ENCODE data around the gene ATR. TPM values are rescaled to one million over a fixed set of nuclear protein-coding genes. Genes with fewer than 3 reads are reported as not detected.
"Not testable (repeated sequence)": the region's sequence is repeated elsewhere in the genome, so short reads cannot be mapped to it uniquely, and the experiment has no call there.

Gene ATR
- total RNA-seq, 1 experiment from 2014 or later = 28.3 TPM

GRCh38 chr3:142444343-142444742 is 134.2 kb downstream of the ATR start:
- ChIA-PET CTCF (no interaction called here), POLR2A (ENCODE audit: low non-redundant PET) (no interaction called here)
- intact Hi-C loops (cut with micrococcal nuclease; ENCODE audit: unreplicated experiment) = no loop called here
- H3K27me3 ChIP-seq (replicated peaks; ENCODE audit: insufficient read depth, low read depth, low read length, poor library complexity) = no peaks in the 10 kb centered on the region
- H3K4me1 ChIP-seq (ENCODE audit: insufficient read depth, low read length, poor library complexity, severe bottlenecking) = peaks cover 12% of the 10 kb centered on the region
- no TSS peak for BruUV-seq (replicated peaks)
- no peak overlapping the region for H3K4me3 ChIP-seq (ENCODE audit: low read depth, low read length, poor library complexity, severe bottlenecking)
- DNase-seq (ENCODE audit: low spot score) = no peak
- no peak overlapping the region for H3K27ac ChIP-seq (ENCODE audit: low read depth, low read length, poor library complexity, severe bottlenecking)
- no peak for TF ChIP-seq CTCF (conservative IDR thresholded peaks at IDR 0.05; ENCODE audit: low read depth, low read length)
- TF ChIP-seq EZH2 (IDR thresholded peaks at IDR 0.05; ENCODE audit: borderline replicate concordance, low read depth, low read length, poor library complexity, severe bottlenecking) = no peak
- no peaks in the 10 kb centered on the region for H3K36me3 ChIP-seq (ENCODE audit: insufficient read depth, low read length, poor library complexity, severe bottlenecking)
- no peaks in the 10 kb centered on the region for H3K9me3 ChIP-seq (ENCODE audit: low read depth, low read length, poor library complexity, severe bottlenecking)

GRCh38 chr3:142443060-142443459 is 135.5 kb downstream of the ATR start:
- DNase-seq (ENCODE audit: low spot score); BruUV-seq (replicated peaks); H3K9me3 ChIP-seq (ENCODE audit: low read depth, low read length, poor library complexity, severe bottlenecking); H3K36me3 ChIP-seq (ENCODE audit: insufficient read depth, low read length, poor library complexity, severe bottlenecking); H3K4me1 ChIP-seq (ENCODE audit: insufficient read depth, low read length, poor library complexity, severe bottlenecking); H3K27me3 ChIP-seq (replicated peaks; ENCODE audit: insufficient read depth, low read depth, low read length, poor library complexity); intact Hi-C loops (cut with micrococcal nuclease; ENCODE audit: unreplicated experiment); H3K27ac ChIP-seq (ENCODE audit: low read depth, low read length, poor library complexity, severe bottlenecking); H3K4me3 ChIP-seq (ENCODE audit: low read depth, low read length, poor library complexity, severe bottlenecking); POLR2A ChIA-PET (ENCODE audit: low non-redundant PET); CTCF ChIA-PET: not testable (repeated sequence)

- POLR2A ChIA-PET (ENCODE audit: low non-redundant PET); H3K9me3 ChIP-seq (ENCODE audit: low read depth, low read length, poor library complexity, severe bottlenecking); H3K4me3 ChIP-seq (ENCODE audit: low read depth, low read length, poor library complexity, severe bottlenecking); DNase-seq (ENCODE audit: low spot score); BruUV-seq (replicated peaks); H3K4me1 ChIP-seq (ENCODE audit: insufficient read depth, low read length, poor library complexity, severe bottlenecking); CTCF ChIA-PET; H3K27ac ChIP-seq (ENCODE audit: low read depth, low read length, poor library complexity, severe bottlenecking); H3K27me3 ChIP-seq (replicated peaks; ENCODE audit: insufficient read depth, low read depth, low read length, poor library complexity); H3K36me3 ChIP-seq (ENCODE audit: insufficient read depth, low read length, poor library complexity, severe bottlenecking); intact Hi-C loops (cut with micrococcal nuclease; ENCODE audit: unreplicated experiment): not testable (repeated sequence)
Observed at GRCh38 chr3:142439499-142440220, 138.9 kb downstream of the ATR start.

GRCh38 chr3:142438096-142438495 is 140.4 kb downstream of the ATR start:
- intact Hi-C loops (cut with micrococcal nuclease; ENCODE audit: unreplicated experiment); H3K4me3 ChIP-seq (ENCODE audit: low read depth, low read length, poor library complexity, severe bottlenecking); DNase-seq (ENCODE audit: low spot score); BruUV-seq (replicated peaks); CTCF ChIA-PET; H3K27me3 ChIP-seq (replicated peaks; ENCODE audit: insufficient read depth, low read depth, low read length, poor library complexity); H3K36me3 ChIP-seq (ENCODE audit: insufficient read depth, low read length, poor library complexity, severe bottlenecking); H3K4me1 ChIP-seq (ENCODE audit: insufficient read depth, low read length, poor library complexity, severe bottlenecking); H3K27ac ChIP-seq (ENCODE audit: low read depth, low read length, poor library complexity, severe bottlenecking); POLR2A ChIA-PET (ENCODE audit: low non-redundant PET); H3K9me3 ChIP-seq (ENCODE audit: low read depth, low read length, poor library complexity, severe bottlenecking): not testable (repeated sequence)
